GM18507 (cell line): Measurements from ENCODE around the gene PPP1R8.

Source experiments
- DNase-seq: peaks from one replicate; pipeline ENCODE4 v3.0.0; 2011; ENCODE audit warnings: low read depth; ENCODE audit not compliant: insufficient read length; ENCODE audit errors: extremely low spot score
- FAIRE-seq: peaks from 2 replicates; lab custom pipeline; 2011; peaks lifted over from hg19 to GRCh38; lab: Jason Lieb, UNC

Gene PPP1R8

GRCh38 chr1:27885621-27886352, 55.2 kb downstream of the PPP1R8 start:
- DNase-seq (no peak), FAIRE-seq (peak; percentile 75)

GRCh38 chr1:27886353-27886679, 55.7 kb downstream of the PPP1R8 start:
- no peak for DNase-seq
- FAIRE-seq = no peak

DNA sequence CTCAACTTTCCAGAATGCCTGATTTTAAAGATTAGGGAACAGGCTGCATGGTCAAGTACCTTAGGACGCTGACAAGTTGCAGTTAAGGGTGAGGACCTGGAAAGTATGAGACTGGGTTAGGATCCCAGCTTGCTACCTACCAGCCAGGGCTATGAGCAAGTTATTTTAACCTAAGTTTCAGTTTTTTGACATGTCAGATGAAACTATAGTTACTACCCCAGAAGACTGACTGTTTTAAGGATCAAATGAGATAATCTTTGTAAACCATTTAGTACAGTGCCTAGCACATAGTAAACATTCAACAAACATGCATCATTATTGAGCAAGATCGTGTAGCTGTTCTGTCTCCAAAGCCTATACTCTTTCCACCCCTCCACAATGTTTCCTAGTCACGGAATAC, 56.2 kb downstream of the PPP1R8 start:
- FAIRE-seq = no peak
- DNase-seq = no peak

DNA sequence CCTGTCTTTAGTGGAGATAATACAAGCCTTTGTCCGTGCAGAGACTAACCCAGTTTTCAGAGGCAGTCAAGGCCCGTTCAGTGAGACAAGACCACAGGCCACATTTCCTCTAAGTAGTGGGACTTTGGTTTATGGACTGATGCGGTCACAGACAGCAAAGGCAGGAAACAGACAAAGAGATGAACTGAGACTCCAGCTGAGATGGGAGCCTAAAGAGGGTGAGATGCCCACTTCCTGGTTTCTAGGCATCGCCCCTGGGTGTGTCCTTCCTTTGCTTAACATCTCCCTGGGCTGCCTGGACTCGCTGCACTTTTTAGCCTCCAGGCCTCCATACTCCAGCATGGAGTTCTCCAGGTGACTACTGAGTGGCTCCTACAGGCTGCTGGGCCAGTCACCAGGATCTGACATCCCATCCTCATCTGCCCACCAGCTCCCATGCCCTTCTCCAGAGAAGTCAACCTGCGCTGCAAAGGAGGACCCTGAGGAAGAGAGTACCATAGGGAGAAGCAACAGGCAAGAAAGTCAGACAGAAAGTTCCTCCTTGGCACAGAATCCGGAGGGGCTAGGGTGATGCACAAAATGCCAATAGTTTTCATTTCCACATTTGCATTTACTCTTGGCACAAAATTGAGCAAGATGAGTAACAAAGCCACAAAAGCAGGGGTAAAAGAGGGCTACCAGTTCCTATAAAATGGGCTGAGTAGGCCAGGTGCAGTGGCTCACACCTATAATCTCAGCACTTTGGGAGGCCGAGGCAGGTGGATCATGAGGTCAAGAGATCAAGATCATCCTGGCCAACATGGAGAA, 56.8 kb downstream of the PPP1R8 start:
- FAIRE-seq (peak; percentile 98), DNase-seq (no peak)

DNA sequence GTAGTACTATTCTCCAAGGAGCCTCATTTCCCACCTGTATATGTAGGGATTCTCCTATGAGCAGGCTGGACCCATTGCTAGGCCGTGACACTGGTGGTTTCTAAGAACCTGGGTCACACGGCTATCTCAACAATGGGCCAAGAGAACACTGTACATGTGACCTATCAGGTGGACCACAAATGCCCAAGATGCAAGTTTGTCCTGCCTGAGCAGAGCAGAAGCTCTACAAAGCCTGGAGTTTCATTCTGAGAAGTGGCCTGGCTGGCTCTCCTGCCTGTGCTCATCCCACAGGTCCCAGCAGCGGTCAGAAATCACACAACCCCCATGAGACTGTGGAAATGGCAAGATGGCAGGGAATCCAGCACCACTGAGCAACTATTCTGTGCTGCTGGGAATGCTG, 58.9 kb downstream of the PPP1R8 start:
- FAIRE-seq (peak; percentile 70), DNase-seq (no peak)

- peak; percentile 99 for FAIRE-seq
- no peak for DNase-seq
Observed at GRCh38 chr1:27891196-27891889, 60.8 kb downstream of the PPP1R8 start.

DNA sequence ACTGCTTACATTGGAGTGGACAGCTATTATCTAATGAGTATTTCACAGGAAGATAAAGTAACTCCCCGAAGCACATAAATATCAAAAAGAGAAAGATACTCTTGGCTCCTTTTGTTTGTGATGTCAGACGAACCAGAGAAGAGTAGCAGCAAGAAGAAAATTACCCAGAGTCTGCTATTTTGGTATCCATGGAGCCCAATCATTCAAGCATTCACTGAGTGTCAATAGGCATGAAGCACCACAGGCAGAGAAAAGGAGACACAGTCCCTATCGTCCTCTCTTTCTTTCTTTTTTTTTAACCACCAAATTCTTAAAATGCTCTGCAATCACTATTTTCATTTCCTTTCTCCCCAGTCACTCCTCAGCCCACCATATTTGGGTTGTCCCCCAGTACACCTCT, 63.9 kb downstream of the PPP1R8 start:
- no peak for FAIRE-seq

More for the DNA sequence above, 63.9 kb downstream of the PPP1R8 start:
- DNase-seq = no peak
